B cell (primary cell): ENCODE data around the gene TET2.

ENCODE experiments used
- EZH2 ChIP-seq: IDR thresholded peaks from 2 replicates; pipeline ENCODE4 v1.6.1; 2012; ENCODE audit warnings: borderline replicate concordance, low read depth, mild to moderate bottlenecking, moderate library complexity, low read length; ENCODE audit not compliant: insufficient read depth, poor library complexity, severe bottlenecking
- TF ChIP-seq, protein P1 (sequence below): fragments of 200-600 bp; IDR thresholded peaks from one replicate; pipeline ENCODE4 v1.8.0; 2022; ENCODE audit warnings: antibody characterized with exemption, mild to moderate bottlenecking

DNA sequence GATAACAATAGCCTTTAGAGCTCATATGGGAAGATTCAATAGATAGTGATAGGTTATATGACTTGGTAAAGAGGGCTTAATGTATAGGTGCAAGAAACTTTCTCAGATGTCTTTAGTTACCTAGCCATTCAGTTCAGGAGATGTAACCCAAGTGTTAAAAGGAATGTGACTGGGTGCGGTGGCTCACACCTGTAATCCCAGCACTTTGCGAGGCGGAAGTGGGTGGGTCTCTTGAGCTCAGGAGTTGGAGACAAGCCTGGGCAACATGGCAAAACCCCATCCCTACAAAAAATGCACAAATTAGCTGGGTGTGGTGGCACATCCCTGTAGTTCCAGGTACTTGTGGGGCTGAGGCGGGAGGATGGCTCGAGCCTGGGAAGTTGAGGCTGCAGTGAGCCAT is 7.9 kb downstream of the TET2 start:
- TF ChIP-seq, protein P1, sequence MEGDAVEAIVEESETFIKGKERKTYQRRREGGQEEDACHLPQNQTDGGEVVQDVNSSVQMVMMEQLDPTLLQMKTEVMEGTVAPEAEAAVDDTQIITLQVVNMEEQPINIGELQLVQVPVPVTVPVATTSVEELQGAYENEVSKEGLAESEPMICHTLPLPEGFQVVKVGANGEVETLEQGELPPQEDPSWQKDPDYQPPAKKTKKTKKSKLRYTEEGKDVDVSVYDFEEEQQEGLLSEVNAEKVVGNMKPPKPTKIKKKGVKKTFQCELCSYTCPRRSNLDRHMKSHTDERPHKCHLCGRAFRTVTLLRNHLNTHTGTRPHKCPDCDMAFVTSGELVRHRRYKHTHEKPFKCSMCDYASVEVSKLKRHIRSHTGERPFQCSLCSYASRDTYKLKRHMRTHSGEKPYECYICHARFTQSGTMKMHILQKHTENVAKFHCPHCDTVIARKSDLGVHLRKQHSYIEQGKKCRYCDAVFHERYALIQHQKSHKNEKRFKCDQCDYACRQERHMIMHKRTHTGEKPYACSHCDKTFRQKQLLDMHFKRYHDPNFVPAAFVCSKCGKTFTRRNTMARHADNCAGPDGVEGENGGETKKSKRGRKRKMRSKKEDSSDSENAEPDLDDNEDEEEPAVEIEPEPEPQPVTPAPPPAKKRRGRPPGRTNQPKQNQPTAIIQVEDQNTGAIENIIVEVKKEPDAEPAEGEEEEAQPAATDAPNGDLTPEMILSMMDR = no peak
- no peak for TF ChIP-seq EZH2
